Measurements from ENCODE around the gene FRMPD3. TPM values are rescaled to one million over a fixed set of nuclear protein-coding genes. Genes with fewer than 3 reads are reported as not detected.

FRMPD3 gene
- total and polyA plus RNA-seq, 2 experiments from 2014 or later = 0.11 to 1.4 TPM

DNA sequence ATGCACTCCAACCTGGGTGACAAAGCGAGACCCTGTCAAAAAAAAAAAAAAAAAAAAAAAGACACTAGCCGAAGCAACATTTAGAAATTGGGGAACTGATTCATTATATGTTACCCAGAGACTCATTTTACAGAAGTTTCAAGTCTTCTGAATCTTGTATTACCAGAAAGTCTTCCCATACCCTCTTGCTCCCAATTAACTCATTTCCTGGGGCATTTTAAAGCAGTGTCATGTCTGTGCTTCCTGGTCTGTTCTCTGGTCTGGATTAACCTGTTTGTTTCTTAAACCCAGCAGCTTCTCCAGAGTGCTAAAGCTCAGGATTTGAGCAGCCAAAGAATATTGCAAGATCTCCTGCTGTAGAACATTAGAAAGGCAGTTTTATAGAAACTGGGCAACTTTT lies 43.7 kb downstream of the FRMPD3 start (continued):
- TF ChIP-seq, protein P1, sequence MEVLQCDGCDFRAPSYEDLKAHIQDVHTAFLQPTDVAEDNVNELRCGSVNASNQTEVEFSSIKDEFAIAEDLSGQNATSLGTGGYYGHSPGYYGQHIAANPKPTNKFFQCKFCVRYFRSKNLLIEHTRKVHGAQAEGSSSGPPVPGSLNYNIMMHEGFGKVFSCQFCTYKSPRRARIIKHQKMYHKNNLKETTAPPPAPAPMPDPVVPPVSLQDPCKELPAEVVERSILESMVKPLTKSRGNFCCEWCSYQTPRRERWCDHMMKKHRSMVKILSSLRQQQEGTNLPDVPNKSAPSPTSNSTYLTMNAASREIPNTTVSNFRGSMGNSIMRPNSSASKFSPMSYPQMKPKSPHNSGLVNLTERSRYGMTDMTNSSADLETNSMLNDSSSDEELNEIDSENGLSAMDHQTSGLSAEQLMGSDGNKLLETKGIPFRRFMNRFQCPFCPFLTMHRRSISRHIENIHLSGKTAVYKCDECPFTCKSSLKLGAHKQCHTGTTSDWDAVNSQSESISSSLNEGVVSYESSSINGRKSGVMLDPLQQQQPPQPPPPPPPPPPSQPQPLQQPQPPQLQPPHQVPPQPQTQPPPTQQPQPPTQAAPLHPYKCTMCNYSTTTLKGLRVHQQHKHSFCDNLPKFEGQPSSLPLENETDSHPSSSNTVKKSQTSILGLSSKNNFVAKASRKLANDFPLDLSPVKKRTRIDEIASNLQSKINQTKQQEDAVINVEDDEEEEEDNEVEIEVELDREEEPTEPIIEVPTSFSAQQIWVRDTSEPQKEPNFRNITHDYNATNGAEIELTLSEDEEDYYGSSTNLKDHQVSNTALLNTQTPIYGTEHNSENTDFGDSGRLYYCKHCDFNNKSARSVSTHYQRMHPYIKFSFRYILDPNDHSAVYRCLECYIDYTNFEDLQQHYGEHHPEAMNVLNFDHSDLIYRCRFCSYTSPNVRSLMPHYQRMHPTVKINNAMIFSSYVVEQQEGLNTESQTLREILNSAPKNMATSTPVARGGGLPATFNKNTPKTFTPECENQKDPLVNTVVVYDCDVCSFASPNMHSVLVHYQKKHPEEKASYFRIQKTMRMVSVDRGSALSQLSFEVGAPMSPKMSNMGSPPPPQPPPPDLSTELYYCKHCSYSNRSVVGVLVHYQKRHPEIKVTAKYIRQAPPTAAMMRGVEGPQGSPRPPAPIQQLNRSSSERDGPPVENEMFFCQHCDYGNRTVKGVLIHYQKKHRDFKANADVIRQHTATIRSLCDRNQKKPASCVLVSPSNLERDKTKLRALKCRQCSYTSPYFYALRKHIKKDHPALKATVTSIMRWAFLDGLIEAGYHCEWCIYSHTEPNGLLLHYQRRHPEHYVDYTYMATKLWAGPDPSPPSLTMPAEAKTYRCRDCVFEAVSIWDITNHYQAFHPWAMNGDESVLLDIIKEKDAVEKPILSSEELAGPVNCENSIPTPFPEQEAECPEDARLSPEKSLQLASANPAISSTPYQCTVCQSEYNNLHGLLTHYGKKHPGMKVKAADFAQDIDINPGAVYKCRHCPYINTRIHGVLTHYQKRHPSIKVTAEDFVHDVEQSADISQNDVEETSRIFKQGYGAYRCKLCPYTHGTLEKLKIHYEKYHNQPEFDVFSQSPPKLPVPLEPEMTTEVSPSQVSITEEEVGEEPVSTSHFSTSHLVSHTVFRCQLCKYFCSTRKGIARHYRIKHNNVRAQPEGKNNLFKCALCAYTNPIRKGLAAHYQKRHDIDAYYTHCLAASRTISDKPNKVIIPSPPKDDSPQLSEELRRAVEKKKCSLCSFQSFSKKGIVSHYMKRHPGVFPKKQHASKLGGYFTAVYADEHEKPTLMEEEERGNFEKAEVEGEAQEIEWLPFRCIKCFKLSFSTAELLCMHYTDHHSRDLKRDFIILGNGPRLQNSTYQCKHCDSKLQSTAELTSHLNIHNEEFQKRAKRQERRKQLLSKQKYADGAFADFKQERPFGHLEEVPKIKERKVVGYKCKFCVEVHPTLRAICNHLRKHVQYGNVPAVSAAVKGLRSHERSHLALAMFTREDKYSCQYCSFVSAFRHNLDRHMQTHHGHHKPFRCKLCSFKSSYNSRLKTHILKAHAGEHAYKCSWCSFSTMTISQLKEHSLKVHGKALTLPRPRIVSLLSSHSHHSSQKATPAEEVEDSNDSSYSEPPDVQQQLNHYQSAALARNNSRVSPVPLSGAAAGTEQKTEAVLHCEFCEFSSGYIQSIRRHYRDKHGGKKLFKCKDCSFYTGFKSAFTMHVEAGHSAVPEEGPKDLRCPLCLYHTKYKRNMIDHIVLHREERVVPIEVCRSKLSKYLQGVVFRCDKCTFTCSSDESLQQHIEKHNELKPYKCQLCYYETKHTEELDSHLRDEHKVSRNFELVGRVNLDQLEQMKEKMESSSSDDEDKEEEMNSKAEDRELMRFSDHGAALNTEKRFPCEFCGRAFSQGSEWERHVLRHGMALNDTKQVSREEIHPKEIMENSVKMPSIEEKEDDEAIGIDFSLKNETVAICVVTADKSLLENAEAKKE (CRISPR knock-in tag; IDR thresholded peaks at IDR 0.05) = no peak
- TF ChIP-seq STAT1 (IDR thresholded peaks at IDR 0.05; ENCODE audit: unreplicated experiment) = no peak
- TF ChIP-seq POLR2AphosphoS5 (IDR thresholded peaks at IDR 0.05; ENCODE audit: low read depth) = no peak
- TF ChIP-seq JUNB (IDR thresholded peaks at IDR 0.05; ENCODE audit: unreplicated experiment) = no peak

DNA sequence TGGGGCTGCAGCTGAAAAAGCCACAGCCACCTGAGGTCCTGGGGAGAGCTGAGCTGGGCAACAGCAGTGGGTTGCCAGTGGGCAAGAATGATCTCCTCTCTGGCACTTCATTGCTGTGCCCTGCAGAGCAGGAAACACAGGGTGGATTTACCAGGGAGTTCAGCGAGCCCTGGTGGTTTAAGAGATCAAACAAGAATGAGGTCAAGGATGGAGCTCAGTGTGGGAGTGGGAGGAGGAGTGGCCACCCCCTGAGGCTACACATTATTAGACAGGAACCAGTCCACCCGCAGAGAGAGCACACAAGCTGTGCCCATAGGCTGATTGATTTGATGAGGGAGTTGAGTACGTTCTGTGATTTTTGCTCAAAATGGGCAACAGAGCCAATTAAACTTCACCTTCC lies 47.3 kb downstream of the FRMPD3 start:
- Histone ChIP-seq H3K4me3 (no peak overlapping the region), H3K4me1 (ENCODE audit: insufficient read depth) (no peaks in the 10 kb centered on the region), H3K79me2 (replicated peaks; ENCODE audit: insufficient read depth) (no peaks in the 10 kb centered on the region), H4K20me1 (replicated peaks; ENCODE audit: insufficient read depth) (no peaks in the 10 kb centered on the region), H3K36me3 (ENCODE audit: insufficient read depth) (no peaks in the 10 kb centered on the region), H3F3A (replicated peaks; ENCODE audit: low read depth) (no peaks in the 10 kb centered on the region), H2AFZ (no peak overlapping the region), H3K4me2 (no peak overlapping the region), H3K27me3 (ENCODE audit: insufficient read depth) (no peaks in the 10 kb centered on the region), H3K27ac (ENCODE audit: low read depth) (no peak overlapping the region), H3K9me2 (ENCODE audit: insufficient read depth) (no peaks in the 10 kb centered on the region)
- no peak overlapping the region for H3K27ac Mint-ChIP-seq
- H3K9me3 Mint-ChIP-seq = no peaks in the 10 kb centered on the region
- H3K4me3 Mint-ChIP-seq = no peak overlapping the region
- DNase-seq (ENCODE audit: low spot score) (no peak), ATAC-seq (no peak)
- peaks cover 3% of the 10 kb centered on the region; the same call in 2 of the 3 replicates for H3K4me1 Mint-ChIP-seq
- no peaks in the 10 kb centered on the region for H3K27me3 Mint-ChIP-seq (ENCODE audit: insufficient read depth, low read depth, poor library complexity)
- H3K36me3 Mint-ChIP-seq (ENCODE audit: low read depth) = no peaks in the 10 kb centered on the region
- TF ChIP-seq POLR2AphosphoS5 (IDR thresholded peaks at IDR 0.05; ENCODE audit: low read depth) = no peak
- no peak for TF ChIP-seq EZH2 (IDR thresholded peaks at IDR 0.05; ENCODE audit: low read depth, unreplicated experiment)
- TF ChIP-seq JUNB (IDR thresholded peaks at IDR 0.05; ENCODE audit: unreplicated experiment) = no peak
- TF ChIP-seq, protein P2, sequence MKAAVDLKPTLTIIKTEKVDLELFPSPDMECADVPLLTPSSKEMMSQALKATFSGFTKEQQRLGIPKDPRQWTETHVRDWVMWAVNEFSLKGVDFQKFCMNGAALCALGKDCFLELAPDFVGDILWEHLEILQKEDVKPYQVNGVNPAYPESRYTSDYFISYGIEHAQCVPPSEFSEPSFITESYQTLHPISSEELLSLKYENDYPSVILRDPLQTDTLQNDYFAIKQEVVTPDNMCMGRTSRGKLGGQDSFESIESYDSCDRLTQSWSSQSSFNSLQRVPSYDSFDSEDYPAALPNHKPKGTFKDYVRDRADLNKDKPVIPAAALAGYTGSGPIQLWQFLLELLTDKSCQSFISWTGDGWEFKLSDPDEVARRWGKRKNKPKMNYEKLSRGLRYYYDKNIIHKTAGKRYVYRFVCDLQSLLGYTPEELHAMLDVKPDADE (IDR thresholded peaks at IDR 0.05) = no peak
- TF ChIP-seq STAT1 (IDR thresholded peaks at IDR 0.05; ENCODE audit: unreplicated experiment) = no peak
- no peak for TF ChIP-seq NANOG (IDR thresholded peaks at IDR 0.05; ENCODE audit: borderline replicate concordance)
- TF ChIP-seq CREB1 (CRISPR knock-in tag; IDR thresholded peaks at IDR 0.05; ENCODE audit: low read depth) = no peak
- no peak for TF ChIP-seq ZNF114 (CRISPR knock-in tag; IDR thresholded peaks at IDR 0.05)
- TF ChIP-seq, protein P3, sequence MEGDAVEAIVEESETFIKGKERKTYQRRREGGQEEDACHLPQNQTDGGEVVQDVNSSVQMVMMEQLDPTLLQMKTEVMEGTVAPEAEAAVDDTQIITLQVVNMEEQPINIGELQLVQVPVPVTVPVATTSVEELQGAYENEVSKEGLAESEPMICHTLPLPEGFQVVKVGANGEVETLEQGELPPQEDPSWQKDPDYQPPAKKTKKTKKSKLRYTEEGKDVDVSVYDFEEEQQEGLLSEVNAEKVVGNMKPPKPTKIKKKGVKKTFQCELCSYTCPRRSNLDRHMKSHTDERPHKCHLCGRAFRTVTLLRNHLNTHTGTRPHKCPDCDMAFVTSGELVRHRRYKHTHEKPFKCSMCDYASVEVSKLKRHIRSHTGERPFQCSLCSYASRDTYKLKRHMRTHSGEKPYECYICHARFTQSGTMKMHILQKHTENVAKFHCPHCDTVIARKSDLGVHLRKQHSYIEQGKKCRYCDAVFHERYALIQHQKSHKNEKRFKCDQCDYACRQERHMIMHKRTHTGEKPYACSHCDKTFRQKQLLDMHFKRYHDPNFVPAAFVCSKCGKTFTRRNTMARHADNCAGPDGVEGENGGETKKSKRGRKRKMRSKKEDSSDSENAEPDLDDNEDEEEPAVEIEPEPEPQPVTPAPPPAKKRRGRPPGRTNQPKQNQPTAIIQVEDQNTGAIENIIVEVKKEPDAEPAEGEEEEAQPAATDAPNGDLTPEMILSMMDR (conservative IDR thresholded peaks at IDR 0.05; ENCODE audit: low read depth in 2 of 2) = no peak

Measured in GM23338 (cell line).